NCI-H1436 (cell line): ENCODE measurements around the gene DNAAF3.

Experiments
- DNase-seq: peaks from one replicate; lab custom pipeline; 2025; lab: John Stamatoyannopoulos, UW

Gene DNAAF3

GRCh38 chr19:55116232-55116858, 50.1 kb downstream of the DNAAF3 start:
- DNase-seq = peak; percentile 35

DNA sequence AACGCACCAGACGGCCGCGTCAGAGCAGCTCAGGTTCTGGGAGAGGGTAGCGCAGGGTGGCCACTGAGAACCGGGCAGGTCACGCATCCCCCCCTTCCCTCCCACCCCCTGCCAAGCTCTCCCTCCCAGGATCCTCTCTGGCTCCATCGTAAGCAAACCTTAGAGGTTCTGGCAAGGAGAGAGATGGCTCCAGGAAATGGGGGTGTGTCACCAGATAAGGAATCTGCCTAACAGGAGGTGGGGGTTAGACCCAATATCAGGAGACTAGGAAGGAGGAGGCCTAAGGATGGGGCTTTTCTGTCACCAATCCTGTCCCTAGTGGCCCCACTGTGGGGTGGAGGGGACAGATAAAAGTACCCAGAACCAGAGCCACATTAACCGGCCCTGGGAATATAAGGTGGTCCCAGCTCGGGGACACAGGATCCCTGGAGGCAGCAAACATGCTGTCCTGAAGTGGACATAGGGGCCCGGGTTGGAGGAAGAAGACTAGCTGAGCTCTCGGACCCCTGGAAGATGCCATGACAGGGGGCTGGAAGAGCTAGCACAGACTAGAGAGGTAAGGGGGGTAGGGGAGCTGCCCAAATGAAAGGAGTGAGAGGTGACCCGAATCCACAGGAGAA, 50.9 kb downstream of the DNAAF3 start:
- DNase-seq = no peak

DNA sequence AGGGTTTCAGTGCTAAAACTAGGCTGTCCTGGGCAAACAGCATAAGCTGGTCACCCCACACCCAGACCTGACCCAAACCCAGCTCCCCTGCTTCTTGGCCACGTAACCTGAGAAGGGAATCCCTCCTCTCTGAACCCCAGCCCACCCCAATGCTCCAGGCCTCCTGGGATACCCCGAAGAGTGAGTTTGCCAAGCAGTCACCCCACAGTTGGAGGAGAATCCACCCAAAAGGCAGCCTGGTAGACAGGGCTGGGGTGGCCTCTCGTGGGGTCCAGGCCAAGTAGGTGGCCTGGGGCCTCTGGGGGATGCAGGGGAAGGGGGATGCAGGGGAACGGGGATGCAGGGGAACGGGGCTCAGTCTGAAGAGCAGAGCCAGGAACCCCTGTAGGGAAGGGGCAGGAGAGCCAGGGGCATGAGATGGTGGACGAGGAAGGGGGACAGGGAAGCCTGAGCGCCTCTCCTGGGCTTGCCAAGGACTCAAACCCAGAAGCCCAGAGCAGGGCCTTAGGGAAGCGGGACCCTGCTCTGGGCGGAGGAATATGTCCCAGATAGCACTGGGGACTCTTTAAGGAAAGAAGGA, 51.8 kb downstream of the DNAAF3 start:
- no peak for DNase-seq

DNA sequence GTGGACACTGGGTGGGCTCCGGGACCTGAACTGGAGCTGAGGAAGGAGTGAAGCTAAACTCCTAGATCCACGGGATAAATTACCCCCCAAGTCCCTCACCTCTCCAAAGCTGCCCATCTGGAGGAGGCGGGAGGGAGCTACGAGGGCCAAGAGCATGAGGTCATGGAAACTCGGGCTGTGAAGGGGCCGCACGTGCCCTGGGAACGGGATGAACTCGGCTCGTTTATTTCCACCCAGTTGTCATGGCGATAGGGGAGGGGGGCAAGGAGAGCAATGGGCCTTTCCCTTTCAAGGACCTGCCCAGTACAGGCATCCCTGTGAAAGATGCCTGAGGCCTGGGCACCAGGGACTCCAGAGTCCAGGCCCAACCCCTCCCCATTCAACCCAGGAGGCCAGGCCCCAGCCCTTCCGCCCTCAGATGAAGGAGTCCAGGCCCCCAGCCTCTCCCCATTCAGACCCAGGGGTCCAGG, 52.8 kb downstream of the DNAAF3 start:
- no peak for DNase-seq

DNA sequence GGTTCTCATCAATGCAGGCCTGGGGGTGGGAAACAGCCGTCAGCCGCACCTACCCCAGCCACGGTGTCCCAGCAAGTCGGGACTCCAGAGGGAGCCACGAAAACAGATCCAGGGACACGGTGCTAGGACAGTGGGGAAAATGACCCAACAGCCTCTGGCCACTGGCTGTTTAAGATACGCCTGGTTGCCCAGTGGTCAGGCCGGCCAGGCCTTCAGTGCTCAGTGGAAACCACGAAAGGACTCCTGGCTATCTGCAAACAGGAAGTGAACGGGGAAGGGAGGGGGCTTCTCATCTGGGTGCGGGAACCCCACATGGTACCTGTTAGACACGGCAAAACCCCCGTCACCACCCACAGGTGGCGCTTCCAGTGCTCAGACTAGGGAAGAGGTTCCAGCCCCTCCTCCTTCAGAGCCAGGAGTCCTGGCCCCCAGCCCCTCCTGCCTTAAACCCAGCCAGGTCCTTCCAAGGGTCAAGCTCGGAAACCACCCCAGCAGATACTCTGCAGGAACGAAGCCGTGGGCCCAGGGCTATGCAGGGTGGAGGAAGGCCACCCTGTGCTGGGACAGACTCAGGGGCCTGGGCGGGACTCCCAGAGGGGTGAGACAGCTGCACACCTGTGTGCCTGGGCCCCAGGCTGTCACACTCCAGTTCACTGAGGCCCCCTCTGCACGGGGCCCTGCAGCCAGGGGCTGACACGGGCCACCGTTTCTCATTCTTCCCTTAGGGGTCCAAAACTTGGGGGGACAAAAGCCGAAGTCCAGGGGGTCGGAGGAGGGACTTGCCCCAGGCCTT, 53.4 kb downstream of the DNAAF3 start:
- DNase-seq = no peak

GRCh38 chr19:55112246-55112776, 54.1 kb downstream of the DNAAF3 start:
- DNase-seq = no peak

GRCh38 chr19:55111238-55111831, 55.1 kb downstream of the DNAAF3 start:
- DNase-seq = no peak

DNA sequence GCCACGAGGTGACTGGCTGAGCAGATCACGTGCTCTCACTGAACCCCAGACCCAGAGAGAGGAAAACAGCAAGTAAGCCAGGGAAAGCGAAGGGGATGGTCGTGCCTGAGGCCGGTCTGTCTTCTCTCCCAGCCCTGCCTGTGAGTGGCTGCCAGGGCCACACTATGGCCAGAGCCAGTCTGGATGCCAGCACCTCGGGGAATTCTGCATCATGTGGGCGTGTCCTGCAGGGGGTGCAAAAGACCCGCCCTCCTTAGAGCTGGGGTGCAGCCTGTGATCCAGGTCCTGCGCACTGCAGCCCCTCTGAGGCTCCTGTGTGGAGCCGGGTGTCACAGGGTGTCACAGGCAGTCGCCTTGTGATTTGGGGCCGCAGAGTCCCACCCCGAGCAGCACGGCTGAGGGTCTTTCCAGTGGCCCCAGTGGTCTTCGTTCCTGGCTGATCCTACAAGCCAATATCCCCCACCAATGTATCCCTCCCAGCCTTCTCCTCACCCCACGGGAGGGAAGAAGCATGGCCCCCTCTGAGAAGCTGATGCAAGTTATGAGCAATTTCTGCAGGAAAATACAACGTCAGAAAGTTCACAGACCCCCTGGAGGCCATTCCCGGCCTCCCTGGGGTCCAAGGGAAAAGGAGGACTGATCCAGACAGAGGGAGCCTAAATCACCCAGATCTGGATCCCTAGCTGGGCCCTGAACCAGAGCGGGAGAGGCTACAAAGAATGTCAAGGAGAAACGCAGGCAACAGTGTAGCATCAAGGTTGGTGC, 56.7 kb downstream of the DNAAF3 start:
- DNase-seq = no peak
